ENCODE results near the gene PTRHD1. TPM values are rescaled to one million over a fixed set of nuclear protein-coding genes. Genes with fewer than 3 reads are reported as not detected.

PTRHD1 gene
- total and polyA plus RNA-seq, 2 of the 8 experiments (the other 6 are each of a cell fraction or from before 2014, with no cell fraction given) = 46.2 to 91.9 TPM

DNA sequence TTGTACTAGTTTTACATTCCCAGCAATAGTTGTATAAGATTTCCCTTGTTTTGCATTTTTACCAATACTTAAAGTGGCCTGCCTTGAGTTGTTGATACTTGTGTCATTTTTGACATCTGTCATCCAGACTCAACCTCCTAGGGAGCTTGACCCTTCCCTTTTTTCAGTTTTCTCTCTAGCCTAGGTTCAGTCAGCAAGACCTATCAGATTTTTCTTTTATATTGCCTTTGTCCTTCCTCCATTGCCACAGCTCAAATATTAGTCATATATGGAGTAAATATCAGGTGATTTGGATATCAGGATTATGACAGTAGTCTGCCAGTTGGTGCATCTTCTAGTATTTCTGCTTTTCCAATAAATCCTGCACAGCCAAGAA is 13.5 kb upstream of the PTRHD1 start (continued):
- TF ChIP-seq TEAD4 (IDR thresholded peaks at IDR 0.05; ENCODE audit: low read depth, low read length) = no peak
- TF ChIP-seq ZNF274 (IDR thresholded peaks at IDR 0.05; ENCODE audit: borderline replicate concordance, extremely low read depth, low read length) = no peak
